Activated T-helper 1 cell treated with Interleukin-2 at 50 U/mL for 16 hours (primary cell): Measurements from ENCODE around the gene RBFOX2.
"Not testable (repeated sequence)": the region's sequence is repeated elsewhere in the genome, so short reads cannot be mapped to it uniquely, and the experiment has no call there.

Experiments used
- DNase-seq: peaks from one replicate; pipeline ENCODE4 v3.0.0-alpha.2; 2020; ENCODE audit warnings: low read depth

Gene RBFOX2

DNA sequence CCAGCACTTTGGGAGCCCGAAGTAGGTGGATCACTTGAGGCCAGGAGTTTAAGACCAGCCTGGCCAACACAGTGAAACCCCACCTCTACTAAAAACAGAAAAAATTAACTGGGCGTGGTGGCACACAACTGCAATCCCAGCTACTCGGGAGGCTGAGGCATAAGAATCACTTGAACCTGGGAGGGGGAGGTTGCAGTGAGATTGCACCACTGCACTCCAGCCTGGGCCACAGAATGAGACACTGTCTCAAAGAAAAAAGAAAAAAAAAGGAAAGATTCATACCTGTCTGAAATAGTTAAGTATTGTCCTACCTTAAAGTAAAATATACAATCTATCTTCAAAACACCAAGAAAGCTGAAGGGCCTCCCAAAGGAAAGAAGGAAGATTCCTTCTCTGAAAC, 20.1 kb downstream of the RBFOX2 start:
- DNase-seq: no peak

DNA sequence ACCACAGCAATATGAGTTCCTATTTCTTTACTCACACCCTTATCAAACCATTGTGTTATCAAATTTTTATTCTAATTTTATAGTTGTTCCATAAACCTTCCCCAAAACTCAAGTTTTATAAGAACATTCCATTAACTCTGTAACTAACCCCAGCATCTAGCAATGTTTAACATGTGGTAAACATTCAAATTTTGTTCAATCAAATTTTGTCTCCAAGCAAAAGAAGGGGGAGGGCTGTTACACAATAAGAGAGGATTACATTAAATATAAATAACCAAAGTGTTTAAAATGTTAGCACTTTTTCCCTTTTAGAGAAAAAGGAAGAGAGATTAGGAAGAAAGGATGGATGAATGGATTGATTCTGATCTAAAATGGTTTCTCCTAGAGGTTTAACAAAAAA, 20.5 kb downstream of the RBFOX2 start:
- no peak for DNase-seq

DNA sequence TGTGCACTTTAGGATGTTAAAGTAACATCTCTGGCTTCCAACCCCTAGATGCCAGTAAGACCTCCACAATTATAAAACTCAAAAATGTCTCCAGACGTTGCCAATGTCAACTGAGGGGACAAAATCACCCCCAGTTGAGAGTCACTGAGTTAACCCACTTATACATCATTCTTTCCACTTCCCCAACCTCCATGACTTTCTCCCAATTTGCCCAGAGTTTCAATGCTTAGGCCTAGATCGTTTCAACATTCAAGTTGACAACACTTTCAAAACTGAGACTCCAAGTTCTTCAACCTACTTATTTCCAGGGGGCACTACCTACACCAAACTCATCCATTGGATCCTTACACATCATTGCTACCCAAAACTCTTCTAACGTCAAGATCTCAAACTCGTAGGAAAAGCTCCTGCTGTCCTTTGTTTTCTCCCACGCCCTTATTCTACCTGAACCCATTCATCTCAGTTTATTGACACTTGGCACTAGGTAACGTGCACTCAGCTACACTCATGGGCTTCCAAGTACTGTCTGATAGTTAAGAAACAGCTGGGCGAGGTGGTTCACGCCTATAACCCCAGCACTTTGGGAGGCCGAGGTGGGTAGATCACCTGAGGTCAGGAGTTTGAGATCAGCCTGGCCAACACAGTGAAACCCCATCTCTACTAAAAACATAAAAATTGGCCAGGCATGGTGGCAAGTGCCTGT, 24.5 kb downstream of the RBFOX2 start:
- no peak for DNase-seq

DNA sequence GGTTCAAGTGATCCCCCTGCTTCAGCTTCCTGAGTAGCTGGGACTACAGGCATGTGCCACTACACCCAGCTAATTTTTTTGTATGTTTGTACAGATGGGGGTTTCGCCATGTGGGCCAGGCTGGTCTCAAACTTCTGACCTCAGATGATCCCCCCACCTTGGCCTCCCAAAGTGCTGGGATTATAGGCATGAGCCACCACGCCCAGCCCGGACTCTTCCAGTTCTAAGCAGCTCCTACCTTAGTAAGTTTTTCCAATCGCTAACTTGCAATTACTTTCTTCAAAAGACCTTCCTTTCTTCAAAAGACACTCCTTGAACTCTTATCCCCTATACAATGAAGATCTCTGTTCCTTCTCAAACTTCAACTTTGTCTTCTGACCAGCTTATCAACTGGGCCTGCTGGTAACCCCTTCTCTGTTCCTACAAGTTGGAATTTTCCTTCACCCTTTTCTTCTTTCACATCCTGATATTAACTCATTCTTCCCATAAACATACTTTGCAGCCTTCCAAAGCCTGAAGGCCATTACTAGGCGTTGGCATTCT, 25.8 kb downstream of the RBFOX2 start:
- DNase-seq: no peak

DNA sequence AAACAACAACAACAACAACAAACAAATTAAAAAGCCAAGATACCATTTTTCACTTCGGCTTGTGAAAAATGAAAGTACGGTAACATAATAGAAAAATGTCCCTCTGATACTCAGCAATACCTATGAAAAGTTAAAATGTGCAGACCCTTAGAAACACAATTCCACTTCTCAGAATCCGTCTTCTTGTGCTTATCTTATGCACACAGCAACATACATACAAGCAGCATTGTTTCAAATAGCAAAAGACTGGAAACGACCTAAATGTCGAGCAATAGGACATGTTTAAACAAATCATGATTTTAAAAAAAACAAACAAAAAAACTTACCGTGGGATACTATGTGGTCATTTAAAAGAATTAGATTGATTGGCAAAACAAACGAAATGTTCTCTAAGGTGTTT, 26.5 kb downstream of the RBFOX2 start:
- DNase-seq: no peak

DNA sequence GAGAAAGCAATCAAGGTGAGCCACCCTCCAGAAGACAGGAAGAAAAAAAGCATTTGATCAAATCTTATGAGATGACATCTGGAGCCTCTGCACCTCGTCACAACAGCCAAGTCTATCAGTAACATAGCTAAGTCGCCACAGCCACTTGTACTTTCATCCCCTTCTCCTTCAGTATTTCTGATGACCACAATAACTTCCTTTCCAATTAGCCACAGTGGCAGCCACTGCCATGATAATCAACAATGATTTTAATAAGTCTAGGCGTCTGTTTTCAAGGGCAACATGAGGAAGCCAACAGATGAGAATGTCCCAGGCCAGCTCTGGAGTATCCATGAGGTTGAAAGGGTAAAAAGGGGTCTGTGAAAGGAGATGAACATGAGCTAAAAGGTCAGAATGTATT, 29.9 kb downstream of the RBFOX2 start:
- DNase-seq: no peak

DNA sequence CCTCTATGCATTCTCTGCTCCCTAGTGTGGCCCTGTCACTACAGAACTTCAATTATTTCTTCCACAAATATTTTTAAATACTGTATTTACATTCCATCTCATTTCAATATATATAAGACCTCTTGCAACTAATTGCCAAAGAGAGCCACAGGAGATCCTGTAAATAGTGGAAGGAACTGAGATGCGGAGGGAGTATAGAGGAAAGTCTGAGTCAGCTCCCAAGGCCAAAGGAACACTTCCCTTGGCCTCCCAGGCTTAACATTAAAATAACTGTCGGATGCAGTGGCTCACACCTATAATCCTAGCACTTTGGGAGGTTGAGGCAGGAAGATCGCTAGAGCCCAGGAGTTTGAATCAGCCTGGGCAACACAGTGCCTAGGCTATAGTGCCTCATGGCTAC, 31.2 kb downstream of the RBFOX2 start:
- no peak for DNase-seq

DNA sequence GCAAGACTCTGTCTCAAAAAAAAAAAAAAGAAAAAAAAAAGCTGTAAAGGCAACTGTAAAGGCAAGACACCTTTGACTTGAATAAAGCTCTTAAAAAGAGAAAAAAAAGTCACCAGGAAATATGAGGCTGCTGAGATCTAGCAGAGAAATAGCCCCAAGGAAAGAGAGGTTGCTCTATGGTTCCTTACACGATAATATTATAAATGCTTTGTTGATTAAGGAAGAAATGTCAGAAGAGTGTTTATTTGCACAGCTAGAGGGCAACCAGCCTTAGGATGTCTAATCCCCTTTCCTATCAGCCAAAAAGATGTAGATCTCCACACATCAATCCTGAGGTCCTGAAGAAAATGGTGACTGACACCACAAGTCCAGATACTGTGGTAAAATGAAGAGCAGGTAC, 32.0 kb downstream of the RBFOX2 start:
- no peak for DNase-seq

DNA sequence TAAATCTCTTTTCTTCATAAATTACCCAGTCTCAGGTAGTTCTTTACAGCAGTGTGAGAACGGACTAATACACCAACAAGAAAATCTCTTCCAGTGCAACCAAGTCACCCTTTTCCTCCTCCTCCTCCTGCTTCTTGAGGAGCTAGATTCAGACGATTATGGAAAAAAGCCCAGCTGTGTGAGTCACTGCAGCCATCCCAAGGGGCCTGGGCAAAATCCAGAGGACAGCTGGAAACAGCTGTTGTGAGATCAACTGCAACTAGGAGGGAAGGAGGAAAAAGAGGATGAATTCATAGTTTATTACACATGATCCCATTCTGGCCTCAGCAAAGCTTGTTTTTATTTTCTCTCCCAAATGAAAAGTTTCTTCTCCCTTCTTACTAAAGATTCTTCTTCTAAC, 32.9 kb downstream of the RBFOX2 start:
- no peak for DNase-seq

DNA sequence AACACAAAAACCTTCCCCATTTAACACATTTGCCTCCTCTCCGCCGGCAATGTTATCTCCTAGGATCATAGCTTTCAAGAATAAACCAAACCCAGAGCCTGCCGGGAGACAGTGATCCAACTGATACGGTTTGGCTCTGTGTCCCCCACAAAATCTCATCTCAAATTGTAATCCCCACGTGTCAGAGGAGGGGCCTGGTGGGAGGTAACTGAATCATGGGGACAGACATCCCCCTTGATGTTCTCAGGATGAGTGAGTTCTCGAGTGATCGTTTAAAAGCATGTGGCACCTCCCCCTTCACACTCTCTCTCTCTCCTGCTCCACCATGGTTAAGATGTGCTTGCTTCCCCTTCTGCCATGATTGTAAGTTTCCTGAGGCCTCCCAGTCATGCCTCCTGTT, 33.3 kb downstream of the RBFOX2 start:
- no peak for DNase-seq

DNA sequence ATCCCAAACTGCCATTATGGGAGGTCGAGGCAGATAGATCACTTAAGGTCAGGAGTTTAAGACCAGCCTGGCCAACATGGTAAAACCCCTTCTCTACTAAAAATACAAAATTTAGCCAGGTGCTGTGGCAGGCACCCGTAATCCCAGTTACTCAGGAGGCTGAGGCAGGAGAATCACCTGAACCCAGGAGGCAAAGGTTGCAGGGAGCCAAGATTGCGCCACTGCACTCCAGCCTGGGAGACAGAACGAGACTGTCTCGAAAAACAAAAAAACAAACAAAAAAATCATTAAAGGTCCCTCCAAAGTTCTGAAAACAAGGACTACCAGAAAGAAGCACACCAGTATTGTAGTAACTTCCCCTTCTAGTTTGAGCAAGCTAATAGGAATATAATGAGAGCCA, 34.9 kb downstream of the RBFOX2 start:
- DNase-seq: not testable (repeated sequence)

DNA sequence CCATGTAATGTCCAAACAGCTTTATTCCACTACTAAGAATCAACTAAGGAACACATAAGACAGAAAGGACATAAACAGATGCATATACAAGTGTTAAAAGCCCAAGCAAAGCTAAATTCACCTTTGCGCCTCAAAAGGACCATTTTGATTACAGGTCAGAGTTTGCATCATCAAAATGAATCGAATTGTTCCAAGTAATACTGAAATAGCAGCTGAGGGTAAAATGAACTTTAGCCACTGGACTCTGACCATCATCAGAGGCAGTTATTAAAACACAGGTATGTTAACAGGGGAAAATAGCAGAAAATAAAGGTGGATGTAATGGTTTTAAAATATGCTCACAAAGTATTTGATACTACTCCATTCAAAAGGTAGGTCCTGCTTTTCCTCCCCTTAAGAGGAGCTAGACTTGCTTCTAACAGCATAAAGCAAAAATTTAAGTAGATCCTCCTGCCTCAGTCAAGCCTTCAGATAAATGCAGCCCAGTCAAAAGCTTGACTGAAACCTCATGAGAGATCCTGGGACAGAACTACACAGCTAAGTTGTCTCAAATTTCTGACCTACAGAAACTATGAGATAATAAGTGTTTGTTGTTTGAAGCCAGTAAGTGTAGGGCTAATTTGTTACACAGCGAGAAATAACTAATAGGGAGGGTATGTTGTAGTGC, 35.4 kb downstream of the RBFOX2 start:
- no peak for DNase-seq

DNA sequence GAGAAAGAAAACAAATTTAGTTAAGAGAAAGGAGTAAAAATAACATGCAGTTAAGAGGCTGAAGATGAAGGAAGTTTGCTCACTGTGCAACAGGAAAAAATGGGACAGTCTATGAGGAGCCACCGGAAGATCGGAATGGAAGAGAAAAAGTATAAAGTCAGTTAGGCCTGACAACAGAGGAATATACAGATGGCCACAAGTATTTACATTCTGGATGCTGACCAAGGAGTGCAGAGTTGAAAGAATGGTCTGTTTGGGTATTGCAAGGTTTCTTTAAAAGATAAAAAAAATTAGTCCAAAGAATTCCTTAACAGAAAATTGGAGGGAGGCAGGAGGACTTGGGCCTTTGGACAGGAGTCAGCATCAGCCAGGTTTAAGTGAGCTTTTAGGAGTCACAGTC, 37.5 kb downstream of the RBFOX2 start:
- DNase-seq: no peak

DNA sequence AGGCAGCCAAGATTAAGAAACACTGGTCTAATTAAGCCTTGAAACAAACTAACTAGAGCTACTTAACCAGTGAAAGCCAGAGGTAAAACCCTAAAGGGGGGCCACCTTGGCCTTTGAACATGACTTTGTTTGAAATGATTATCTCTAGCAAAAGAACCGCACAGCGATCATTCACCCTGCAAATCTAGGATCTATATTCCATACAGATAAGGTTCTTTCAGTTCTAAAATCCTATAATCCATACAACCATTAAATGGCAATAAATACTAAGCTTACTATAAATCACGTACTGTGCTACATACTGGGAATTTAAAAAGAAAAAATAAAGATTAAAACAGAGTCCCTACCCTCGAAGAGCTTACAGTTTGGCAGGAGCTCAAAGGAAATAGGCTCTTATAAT, 40.6 kb downstream of the RBFOX2 start:
- no peak for DNase-seq

DNA sequence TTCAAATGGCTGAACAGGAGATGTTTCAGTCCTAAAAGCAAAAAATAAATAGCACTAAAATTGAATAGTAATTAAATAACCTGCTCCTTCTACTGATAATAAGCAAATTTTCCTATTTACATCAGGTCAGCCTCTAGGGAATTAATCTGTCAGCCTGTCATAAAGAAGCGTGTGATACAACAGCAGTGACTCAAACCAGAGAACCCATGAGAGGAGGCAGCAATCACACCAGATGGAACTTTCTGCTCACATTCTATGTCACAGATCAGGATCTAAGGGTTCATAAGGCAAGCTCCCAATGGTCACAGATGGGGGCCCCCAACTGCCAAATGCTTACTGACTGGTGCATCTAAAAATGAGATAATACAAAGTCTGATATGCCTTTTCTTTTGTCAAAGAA, 41.1 kb downstream of the RBFOX2 start:
- no peak for DNase-seq

DNA sequence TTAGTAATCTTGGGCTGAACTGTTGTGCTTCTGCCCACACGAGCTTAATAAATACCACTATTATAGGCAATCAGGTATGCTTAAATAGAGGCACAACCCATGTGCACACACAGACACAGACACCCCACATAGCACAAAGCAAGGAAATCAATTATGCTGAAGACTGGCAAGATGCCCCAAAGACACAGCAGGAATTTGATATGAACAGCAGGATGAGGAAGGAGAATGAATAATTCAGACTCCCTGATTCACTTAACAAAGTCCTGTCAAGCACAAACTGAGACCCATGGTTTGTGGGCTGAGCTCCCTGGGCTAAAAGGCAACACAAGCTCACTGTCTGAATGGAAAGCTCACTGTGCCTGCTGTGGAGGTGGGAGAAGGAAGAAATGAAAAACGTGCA, 42.5 kb downstream of the RBFOX2 start:
- DNase-seq: no peak

DNA sequence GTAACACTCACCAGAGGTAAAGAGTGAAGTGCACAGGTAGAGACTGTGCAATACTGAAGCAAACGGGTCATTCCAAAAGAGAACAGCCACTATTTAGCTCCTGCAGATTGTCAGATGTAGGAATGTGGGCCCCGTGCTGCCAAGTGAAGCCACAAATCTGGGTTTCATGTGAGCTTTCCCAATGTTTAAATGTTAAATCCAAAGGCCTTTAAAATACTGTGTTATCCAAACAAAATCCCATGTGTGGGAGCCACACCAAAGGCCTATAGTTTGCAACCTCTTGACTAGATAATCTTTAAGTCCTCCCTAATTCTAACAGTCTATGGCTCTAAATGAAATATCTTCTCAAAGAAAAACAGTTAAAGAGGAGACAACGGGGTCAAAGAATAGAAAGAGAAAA, 43.3 kb downstream of the RBFOX2 start:
- DNase-seq: no peak

DNA sequence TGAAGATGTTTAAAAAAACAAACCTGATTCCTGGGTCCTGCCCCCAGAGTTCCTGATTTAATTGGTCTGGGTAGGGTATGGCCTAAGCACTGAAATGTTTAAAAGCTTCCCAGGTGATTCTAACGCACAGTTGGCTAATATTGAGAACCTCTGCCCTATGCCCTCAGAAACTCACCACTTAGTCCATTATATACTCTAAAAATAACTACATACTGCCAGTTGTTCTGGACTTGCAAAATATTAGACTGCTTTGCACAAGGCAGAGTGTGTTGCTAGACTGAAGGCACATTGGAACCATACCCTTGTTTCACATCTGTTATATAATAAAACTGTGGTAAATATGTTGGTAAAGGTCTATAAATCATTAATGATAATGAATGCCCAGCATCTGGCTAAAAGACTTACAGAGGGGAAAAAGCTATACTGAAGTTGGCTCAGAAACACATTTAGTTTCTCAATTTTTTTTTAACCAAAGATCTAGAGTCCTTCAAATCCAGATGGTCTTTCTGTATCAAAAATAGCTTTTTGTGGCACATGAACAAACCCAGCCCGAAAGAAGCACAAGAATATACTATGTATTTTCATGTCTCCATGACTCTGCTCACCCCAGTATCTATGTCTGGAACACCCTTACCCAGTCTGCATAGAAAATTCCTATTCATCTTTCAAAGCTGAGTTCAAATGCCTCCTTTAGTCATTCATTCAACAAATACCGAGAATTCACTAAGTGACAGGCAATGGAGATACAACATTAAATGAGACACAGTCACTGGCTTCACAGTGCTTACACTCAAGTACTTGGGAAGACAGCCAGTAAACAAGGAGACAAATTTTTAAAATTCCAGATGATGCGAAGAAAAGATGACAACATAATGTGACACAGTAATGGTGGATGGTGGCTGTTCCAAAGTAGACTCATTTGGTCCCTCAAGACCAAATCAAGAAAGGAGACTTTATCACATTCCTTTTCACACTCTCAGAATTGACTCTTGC, 44.1 kb downstream of the RBFOX2 start:
- no peak for DNase-seq

DNA sequence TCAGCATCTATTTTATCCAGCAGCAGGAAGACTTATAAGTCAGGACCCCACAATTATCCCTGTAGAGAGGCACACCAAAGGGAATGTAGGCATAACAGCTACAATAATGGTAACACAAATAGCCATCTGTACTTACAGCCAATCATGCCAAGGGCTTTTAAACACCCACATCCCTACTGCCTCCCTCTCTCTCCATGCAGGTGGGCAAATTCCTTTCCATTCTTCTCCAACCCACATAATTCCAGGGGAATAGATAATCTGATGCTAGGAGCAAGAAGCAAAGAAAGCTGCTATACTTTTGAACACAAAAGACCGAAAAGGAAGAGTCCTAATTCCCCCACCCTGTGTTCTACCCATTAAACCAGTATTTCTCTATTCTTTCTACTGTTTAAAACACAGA, 46.7 kb downstream of the RBFOX2 start:
- DNase-seq: no peak

DNA sequence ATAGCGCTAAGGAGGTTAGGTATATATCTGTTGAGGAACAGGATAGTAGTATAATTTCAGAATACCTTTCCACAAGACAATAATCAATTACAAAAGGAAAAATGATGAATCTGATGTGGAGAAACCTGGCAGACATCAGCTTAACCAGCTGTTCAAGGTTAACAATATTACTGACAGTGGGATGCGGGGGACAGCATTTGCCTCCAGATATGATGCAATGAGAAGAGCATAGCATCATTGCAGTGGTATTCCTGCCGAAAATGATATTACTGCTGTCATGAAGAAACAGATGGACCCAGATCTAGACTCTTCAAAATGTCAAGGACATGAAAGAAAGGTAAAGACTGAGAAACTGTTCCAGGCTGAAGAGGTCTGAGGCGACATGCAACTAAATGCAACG, 49.7 kb downstream of the RBFOX2 start:
- no peak for DNase-seq

DNA sequence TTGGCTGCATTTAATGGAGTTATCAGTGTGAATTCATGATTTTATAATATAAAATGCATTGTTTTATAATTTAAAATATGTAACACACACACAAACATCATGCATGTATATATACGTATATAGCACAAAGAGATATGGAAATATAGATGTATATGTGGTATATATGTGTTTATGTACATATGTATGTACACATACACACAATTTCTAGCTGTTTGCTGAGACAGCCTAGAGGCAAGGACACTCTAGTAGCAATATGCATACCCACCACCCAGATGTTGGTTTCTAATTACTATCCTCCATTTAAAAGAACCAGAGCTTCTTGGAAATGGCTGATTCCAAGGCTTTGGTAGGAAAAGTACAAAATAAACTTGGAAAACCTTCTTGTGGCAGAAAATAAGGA, 50.4 kb downstream of the RBFOX2 start:
- DNase-seq: no peak

DNA sequence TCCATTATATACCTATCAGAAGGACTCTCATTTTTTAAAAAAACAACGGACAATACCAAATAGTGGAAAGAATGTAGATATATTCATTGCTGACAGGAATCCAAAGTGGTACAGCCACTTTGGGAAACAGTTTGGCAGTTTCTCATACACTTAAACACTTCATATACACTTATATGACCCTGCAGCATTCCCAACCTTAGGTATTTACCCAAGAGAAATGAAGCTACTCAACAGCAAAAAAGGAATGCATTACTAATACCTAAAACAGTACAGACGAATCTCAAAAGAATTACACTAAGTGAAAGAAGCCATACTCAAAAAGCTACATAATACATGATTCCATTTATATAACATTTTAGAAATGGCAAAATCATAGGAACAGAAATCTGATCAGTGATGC, 51.5 kb downstream of the RBFOX2 start:
- no peak for DNase-seq

DNA sequence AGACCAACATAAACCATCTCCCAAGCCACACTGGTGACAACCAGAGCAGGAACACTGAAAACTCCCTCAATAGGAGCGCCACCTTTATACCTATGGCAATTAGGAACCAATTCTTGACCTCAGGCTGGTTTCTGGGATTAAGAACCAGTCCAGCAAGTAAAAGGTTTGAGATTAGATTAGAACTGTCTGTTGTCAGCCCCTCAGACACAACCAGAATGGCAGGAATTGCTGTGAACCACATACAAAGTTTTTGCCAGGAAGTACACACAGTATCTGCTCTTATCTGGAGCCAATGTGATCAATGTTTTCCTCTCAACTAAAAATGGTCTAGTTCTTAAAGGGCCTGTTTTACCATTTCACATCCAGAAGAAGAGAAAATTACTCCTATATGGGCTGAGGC, 55.2 kb downstream of the RBFOX2 start:
- no peak for DNase-seq
